ENCODE results near the gene FHOD3.

FHOD3 gene

GRCh38 chr18:36302676-36303075 is 5.2 kb downstream of the FHOD3 start:
- Histone ChIP-seq H3K4me3 (ENCODE audit: low read depth, low read length) (no peak overlapping the region), H3K27ac (no peak overlapping the region), H3K36me3 (replicated peaks) (no peaks in the 10 kb centered on the region), H3K27me3 (replicated peaks) (no peaks in the 10 kb centered on the region)
- in situ Hi-C loops (cut with HindIII; ENCODE audit: low pct_ligation_motif_present, low sequenced_read_pairs): no loop called here
- no peak for DNase-seq
- no peak for TF ChIP-seq CTCF (IDR thresholded peaks at IDR 0.05; ENCODE audit: low read depth, low read length, missing control alignments)

- in situ Hi-C loops (cut with HindIII; ENCODE audit: low pct_ligation_motif_present, low sequenced_read_pairs): no loop called here
- no peak overlapping the region for H3K27ac ChIP-seq
- no peaks in the 10 kb centered on the region for H3K36me3 ChIP-seq (replicated peaks)
- no peak overlapping the region for H3K4me3 ChIP-seq (ENCODE audit: low read depth, low read length)
- DNase-seq: no peak
- no peaks in the 10 kb centered on the region for H3K27me3 ChIP-seq (replicated peaks)
- no peak for TF ChIP-seq CTCF (IDR thresholded peaks at IDR 0.05; ENCODE audit: low read depth, low read length, missing control alignments)
These were observed 5.8 kb downstream of the FHOD3 start for GRCh38 chr18:36303211-36303844.

DNA sequence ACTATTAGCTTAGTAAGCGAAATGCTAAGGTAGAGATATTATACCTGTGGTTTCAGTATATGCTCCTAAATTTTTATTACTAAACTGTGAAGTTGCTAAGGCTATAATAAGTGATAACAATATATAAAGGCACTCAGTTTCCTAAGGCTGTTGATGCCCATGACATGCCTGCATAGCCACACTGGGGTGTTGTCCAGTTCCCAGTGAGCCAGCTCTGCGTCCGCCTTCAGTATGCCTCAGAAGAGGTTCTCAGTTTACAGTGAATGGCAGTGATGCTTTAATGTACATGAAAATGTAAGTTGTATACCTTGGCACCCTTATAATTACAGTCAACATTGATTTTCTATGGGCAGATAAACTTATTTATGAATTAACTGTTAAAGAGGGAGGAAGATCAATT is 7.2 kb downstream of the FHOD3 start:
- Histone ChIP-seq H3K36me3 (replicated peaks) (no peaks in the 10 kb centered on the region), H3K4me3 (ENCODE audit: low read depth, low read length) (no peak overlapping the region), H3K27ac (no peak overlapping the region), H3K27me3 (replicated peaks) (no peaks in the 10 kb centered on the region)
- in situ Hi-C loops (cut with HindIII; ENCODE audit: low pct_ligation_motif_present, low sequenced_read_pairs): no loop called here
- TF ChIP-seq CTCF (IDR thresholded peaks at IDR 0.05; ENCODE audit: low read depth, low read length, missing control alignments): no peak
- DNase-seq: no peak

GRCh38 chr18:36305375-36305774 is 7.9 kb downstream of the FHOD3 start:
- Histone ChIP-seq H3K4me3 (ENCODE audit: low read depth, low read length) (no peak overlapping the region), H3K27ac (no peak overlapping the region), H3K36me3 (replicated peaks) (no peaks in the 10 kb centered on the region), H3K27me3 (replicated peaks) (no peaks in the 10 kb centered on the region)
- in situ Hi-C loops (cut with HindIII; ENCODE audit: low pct_ligation_motif_present, low sequenced_read_pairs): no loop called here
- TF ChIP-seq CTCF (IDR thresholded peaks at IDR 0.05; ENCODE audit: low read depth, low read length, missing control alignments): no peak
- DNase-seq: no peak

DNA sequence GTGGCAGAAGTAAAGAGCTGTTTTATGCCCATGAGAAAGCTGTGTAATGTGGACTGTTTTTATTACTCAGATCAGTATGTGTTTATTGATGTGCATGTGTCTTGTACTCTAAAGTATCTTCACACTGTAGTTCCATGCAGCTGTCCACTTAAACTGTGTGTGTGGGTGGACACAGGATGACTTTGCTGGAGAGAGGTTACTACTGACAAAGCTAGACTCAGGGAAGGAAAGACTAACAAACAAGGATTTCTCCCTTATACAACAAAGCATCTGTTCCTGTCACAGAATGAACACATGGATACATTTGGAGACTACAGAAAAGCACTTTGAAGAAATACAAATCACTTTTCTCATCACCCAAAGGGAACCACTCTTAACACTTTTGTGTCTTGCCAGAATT is 10.0 kb downstream of the FHOD3 start:
- DNase-seq: no peak
- no peaks in the 10 kb centered on the region for H3K27me3 ChIP-seq (replicated peaks)
- H3K4me3 ChIP-seq (ENCODE audit: low read depth, low read length): no peak overlapping the region
- no peaks in the 10 kb centered on the region for H3K36me3 ChIP-seq (replicated peaks)
- H3K27ac ChIP-seq: no peak overlapping the region
- in situ Hi-C loops (cut with HindIII; ENCODE audit: low pct_ligation_motif_present, low sequenced_read_pairs): no loop called here
- TF ChIP-seq CTCF (IDR thresholded peaks at IDR 0.05; ENCODE audit: low read depth, low read length, missing control alignments): no peak

Data from brain microvascular endothelial cell (primary cell).